GM23338 (cell line): Measurements from ENCODE around the gene MAD1L1. TPM values are rescaled to one million over a fixed set of nuclear protein-coding genes. Genes with fewer than 3 reads are reported as not detected.

ENCODE experiments used
- ATAC-seq: fragments of 200-7000 bp; cut with Tn5 transposase; 3 replicates; pipeline ENCODE4 v1.9.1; 2020
- DNase-seq: peaks from one replicate; pipeline ENCODE4 v3.0.0-alpha.2; 2015; ENCODE audit warnings: low spot score
- H2AFZ ChIP-seq: fragments of 200-600 bp; sonication (generic); 2 replicates; pipeline ENCODE4 v1.8.0; 2016; ENCODE audit warnings: antibody characterized with exemption, mild to moderate bottlenecking, moderate library complexity
- H3F3A ChIP-seq: fragments of 200-600 bp; sonication (generic); replicated peaks from 2 replicates; pipeline ENCODE4 v1.8.0; 2017; ENCODE audit warnings: antibody characterized with exemption, mixed run types, low read depth
- H3K27ac ChIP-seq: fragments of 200-600 bp; sonication (generic); 2 replicates; pipeline ENCODE4 v1.6.1; 2016; ENCODE audit warnings: low read depth
- H3K27me3 ChIP-seq: fragments of 200-600 bp; sonication (generic); 2 replicates; pipeline ENCODE4 v1.8.0; 2016; ENCODE audit warnings: mild to moderate bottlenecking, mixed run types, moderate library complexity; ENCODE audit not compliant: insufficient read depth
- H3K36me3 ChIP-seq: fragments of 200-600 bp; sonication (generic); 2 replicates; pipeline ENCODE4 v1.8.0; 2016; ENCODE audit warnings: mild to moderate bottlenecking; ENCODE audit not compliant: insufficient read depth
- H3K4me1 ChIP-seq: fragments of 200-600 bp; sonication (generic); 2 replicates; pipeline ENCODE4 v1.8.0; 2016; ENCODE audit warnings: mild to moderate bottlenecking, moderate library complexity; ENCODE audit not compliant: insufficient read depth
- H3K4me2 ChIP-seq: fragments of 200-600 bp; sonication (generic); 2 replicates; pipeline ENCODE4 v1.7.1; 2017; ENCODE audit warnings: mixed run types
- H3K4me3 ChIP-seq: fragments of 200-600 bp; sonication (generic); 2 replicates; pipeline ENCODE4 v1.6.1; 2016; ENCODE audit warnings: mixed run types
- H3K79me2 ChIP-seq: fragments of 200-600 bp; sonication (generic); replicated peaks from 2 replicates; pipeline ENCODE4 v1.8.0; 2017; ENCODE audit warnings: mild to moderate bottlenecking; ENCODE audit not compliant: insufficient read depth
- H3K9me2 ChIP-seq: fragments of 200-600 bp; sonication (generic); 2 replicates; pipeline ENCODE4 v1.8.0; 2017; ENCODE audit not compliant: insufficient read depth
- H4K20me1 ChIP-seq: fragments of 200-600 bp; sonication (generic); replicated peaks from 2 replicates; pipeline ENCODE4 v1.8.0; 2017; ENCODE audit warnings: mild to moderate bottlenecking; ENCODE audit not compliant: insufficient read depth
- H3K27ac Mint-ChIP-seq: 2 replicates; pipeline ENCODE4 v1.8.0; 2020; ENCODE audit warnings: inconsistent platforms, mild to moderate bottlenecking, moderate library complexity, mixed read lengths
- H3K27me3 Mint-ChIP-seq: 3 replicates; pipeline ENCODE4 v1.8.0; 2022; ENCODE audit warnings: low read depth, mild to moderate bottlenecking, moderate library complexity, mixed read lengths, inconsistent platforms; ENCODE audit not compliant: insufficient read depth, poor library complexity
- H3K36me3 Mint-ChIP-seq: 3 replicates; pipeline ENCODE4 v1.8.0; 2021; ENCODE audit warnings: low read depth, mild to moderate bottlenecking, inconsistent platforms, moderate library complexity, mixed read lengths
- H3K4me1 Mint-ChIP-seq: 3 replicates; pipeline ENCODE4 v1.8.0; 2020; ENCODE audit warnings: mild to moderate bottlenecking, inconsistent platforms, mixed read lengths
- H3K4me3 Mint-ChIP-seq: 3 replicates; pipeline ENCODE4 v1.8.0; 2021; ENCODE audit warnings: moderate library complexity, mild to moderate bottlenecking, inconsistent platforms, mixed read lengths
- H3K9me3 Mint-ChIP-seq: 3 replicates; pipeline ENCODE4 v1.8.0; 2020; ENCODE audit warnings: moderate library complexity, mild to moderate bottlenecking, inconsistent platforms, mixed read lengths
- CREB1 ChIP-seq: fragments of 250-450 bp; sonication (Bioruptor Pico); IDR thresholded peaks from 2 replicates; pipeline ENCODE4 v1.5.0; 2020; ENCODE audit warnings: low read depth, mild to moderate bottlenecking, moderate library complexity
- CTCF ChIP-seq, 2 experiments: fragments of 200-600 bp in 1 of 2; sonication (generic) in 1 of 2; conservative IDR thresholded peaks; 2 replicates each; pipeline versions ENCODE4 v1.5.1 to v1.6.1; 2016 to 2017; ENCODE audit warnings: antibody characterized with exemption in 2 of 2, low read depth in 2 of 2, mild to moderate bottlenecking in 2 of 2, moderate library complexity in 1 of 2
- ETS1 ChIP-seq: IDR thresholded peaks from 2 replicates; pipeline ENCODE4 v1.6.1; 2016; ENCODE audit warnings: antibody characterized with exemption
- EZH2 ChIP-seq: fragments of 200-600 bp; sonication (generic); IDR thresholded peaks from one replicate; pipeline ENCODE4 v1.8.0; 2017; ENCODE audit warnings: antibody characterized with exemption, mild to moderate bottlenecking, low read depth; ENCODE audit not compliant: unreplicated experiment
- EZH2phosphoT487 ChIP-seq: fragments of 200-600 bp; sonication (generic); IDR thresholded peaks from one replicate; pipeline ENCODE4 v1.8.1; 2018; ENCODE audit warnings: antibody characterized with exemption; ENCODE audit not compliant: unreplicated experiment
- POLR2AphosphoS5 ChIP-seq: IDR thresholded peaks from 2 replicates; pipeline ENCODE4 v1.6.1; 2016; ENCODE audit warnings: antibody characterized with exemption, low read depth
- REST ChIP-seq: IDR thresholded peaks from one replicate; pipeline ENCODE4 v1.6.1; 2018; ENCODE audit warnings: antibody characterized with exemption; ENCODE audit not compliant: unreplicated experiment
- STAT1 ChIP-seq: IDR thresholded peaks from one replicate; pipeline ENCODE4 v1.6.1; 2016; ENCODE audit warnings: antibody characterized with exemption; ENCODE audit not compliant: unreplicated experiment
- polyA plus RNA-seq: library from polyadenylated mRNA; unstranded; fragments of >200 nt; fragmentation: Nextera tagmentation; extraction: Ambion mirVana; gene quantifications from 2 replicates; pipeline ENCODE4 v1.2.1, GENCODE V29; 2016
- total RNA-seq: library from RNA; depleted of rRNA; stranded (reverse); fragments of >200 nt; shearing (Covaris generic); gene quantifications from 2 replicates; pipeline ENCODE4 v1.2.3, GENCODE V29; 2014
- TF ChIP-seq, protein P1 (sequence below): fragments of 250-450 bp; sonication (Bioruptor Pico); IDR thresholded peaks from 2 replicates; pipeline ENCODE4 v1.5.0; 2020; ENCODE audit warnings: mild to moderate bottlenecking, moderate library complexity

MAD1L1 gene
- total and polyA plus RNA-seq, 2 experiments from 2014 or later: 40.3 to 59.3 TPM

DNA sequence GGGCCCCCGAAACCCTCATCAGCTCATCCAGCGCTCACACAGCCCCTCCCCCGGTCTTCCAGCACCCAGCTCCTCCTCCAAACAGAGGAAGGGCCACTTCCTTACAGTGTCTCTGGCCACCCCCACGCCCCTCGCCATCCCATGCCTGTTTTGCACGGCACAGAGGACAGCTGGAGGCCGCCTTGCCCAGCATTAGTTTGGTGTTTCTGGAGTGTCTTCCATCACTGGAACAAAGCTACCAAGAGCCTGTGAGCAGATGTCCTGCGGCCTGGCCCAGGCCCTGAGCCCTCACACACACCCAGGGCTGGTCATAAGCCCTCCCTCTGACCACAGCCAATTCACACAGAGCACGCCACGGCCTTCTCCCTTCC lies 82.3 kb downstream of the MAD1L1 start:
- Histone ChIP-seq H3F3A (no peaks in the 10 kb centered on the region), H3K4me2 (no peak overlapping the region), H3K27me3 (no peaks in the 10 kb centered on the region), H3K4me1 (no peaks in the 10 kb centered on the region), H4K20me1 (peaks cover 9% of the 10 kb centered on the region), H3K9me2 (no peaks in the 10 kb centered on the region), H3K36me3 (no peaks in the 10 kb centered on the region), H3K79me2 (peaks cover 22% of the 10 kb centered on the region), H3K27ac (no peak overlapping the region), H2AFZ (no peak overlapping the region), H3K4me3 (no peak overlapping the region)
- Mint-ChIP-seq H3K9me3 (no peaks in the 10 kb centered on the region), H3K36me3 (peaks cover 11% of the 10 kb centered on the region), H3K27ac (no peak overlapping the region; the same call in 1 of the 2 replicates), H3K4me1 (peaks cover 10% of the 10 kb centered on the region), H3K27me3 (peaks cover 8% of the 10 kb centered on the region), H3K4me3 (no peak overlapping the region)
- ATAC-seq: no peak
- TF ChIP-seq REST (no peak), CREB1 (CRISPR knock-in tag) (no peak), POLR2AphosphoS5 (no peak), STAT1 (no peak), CTCF (conservative IDR thresholded peaks at IDR 0.05; ENCODE audit: low read depth in 2 of 2) (no peak), EZH2 (no peak), ETS1 (no peak), EZH2phosphoT487 (no peak)
- TF ChIP-seq, protein P1, sequence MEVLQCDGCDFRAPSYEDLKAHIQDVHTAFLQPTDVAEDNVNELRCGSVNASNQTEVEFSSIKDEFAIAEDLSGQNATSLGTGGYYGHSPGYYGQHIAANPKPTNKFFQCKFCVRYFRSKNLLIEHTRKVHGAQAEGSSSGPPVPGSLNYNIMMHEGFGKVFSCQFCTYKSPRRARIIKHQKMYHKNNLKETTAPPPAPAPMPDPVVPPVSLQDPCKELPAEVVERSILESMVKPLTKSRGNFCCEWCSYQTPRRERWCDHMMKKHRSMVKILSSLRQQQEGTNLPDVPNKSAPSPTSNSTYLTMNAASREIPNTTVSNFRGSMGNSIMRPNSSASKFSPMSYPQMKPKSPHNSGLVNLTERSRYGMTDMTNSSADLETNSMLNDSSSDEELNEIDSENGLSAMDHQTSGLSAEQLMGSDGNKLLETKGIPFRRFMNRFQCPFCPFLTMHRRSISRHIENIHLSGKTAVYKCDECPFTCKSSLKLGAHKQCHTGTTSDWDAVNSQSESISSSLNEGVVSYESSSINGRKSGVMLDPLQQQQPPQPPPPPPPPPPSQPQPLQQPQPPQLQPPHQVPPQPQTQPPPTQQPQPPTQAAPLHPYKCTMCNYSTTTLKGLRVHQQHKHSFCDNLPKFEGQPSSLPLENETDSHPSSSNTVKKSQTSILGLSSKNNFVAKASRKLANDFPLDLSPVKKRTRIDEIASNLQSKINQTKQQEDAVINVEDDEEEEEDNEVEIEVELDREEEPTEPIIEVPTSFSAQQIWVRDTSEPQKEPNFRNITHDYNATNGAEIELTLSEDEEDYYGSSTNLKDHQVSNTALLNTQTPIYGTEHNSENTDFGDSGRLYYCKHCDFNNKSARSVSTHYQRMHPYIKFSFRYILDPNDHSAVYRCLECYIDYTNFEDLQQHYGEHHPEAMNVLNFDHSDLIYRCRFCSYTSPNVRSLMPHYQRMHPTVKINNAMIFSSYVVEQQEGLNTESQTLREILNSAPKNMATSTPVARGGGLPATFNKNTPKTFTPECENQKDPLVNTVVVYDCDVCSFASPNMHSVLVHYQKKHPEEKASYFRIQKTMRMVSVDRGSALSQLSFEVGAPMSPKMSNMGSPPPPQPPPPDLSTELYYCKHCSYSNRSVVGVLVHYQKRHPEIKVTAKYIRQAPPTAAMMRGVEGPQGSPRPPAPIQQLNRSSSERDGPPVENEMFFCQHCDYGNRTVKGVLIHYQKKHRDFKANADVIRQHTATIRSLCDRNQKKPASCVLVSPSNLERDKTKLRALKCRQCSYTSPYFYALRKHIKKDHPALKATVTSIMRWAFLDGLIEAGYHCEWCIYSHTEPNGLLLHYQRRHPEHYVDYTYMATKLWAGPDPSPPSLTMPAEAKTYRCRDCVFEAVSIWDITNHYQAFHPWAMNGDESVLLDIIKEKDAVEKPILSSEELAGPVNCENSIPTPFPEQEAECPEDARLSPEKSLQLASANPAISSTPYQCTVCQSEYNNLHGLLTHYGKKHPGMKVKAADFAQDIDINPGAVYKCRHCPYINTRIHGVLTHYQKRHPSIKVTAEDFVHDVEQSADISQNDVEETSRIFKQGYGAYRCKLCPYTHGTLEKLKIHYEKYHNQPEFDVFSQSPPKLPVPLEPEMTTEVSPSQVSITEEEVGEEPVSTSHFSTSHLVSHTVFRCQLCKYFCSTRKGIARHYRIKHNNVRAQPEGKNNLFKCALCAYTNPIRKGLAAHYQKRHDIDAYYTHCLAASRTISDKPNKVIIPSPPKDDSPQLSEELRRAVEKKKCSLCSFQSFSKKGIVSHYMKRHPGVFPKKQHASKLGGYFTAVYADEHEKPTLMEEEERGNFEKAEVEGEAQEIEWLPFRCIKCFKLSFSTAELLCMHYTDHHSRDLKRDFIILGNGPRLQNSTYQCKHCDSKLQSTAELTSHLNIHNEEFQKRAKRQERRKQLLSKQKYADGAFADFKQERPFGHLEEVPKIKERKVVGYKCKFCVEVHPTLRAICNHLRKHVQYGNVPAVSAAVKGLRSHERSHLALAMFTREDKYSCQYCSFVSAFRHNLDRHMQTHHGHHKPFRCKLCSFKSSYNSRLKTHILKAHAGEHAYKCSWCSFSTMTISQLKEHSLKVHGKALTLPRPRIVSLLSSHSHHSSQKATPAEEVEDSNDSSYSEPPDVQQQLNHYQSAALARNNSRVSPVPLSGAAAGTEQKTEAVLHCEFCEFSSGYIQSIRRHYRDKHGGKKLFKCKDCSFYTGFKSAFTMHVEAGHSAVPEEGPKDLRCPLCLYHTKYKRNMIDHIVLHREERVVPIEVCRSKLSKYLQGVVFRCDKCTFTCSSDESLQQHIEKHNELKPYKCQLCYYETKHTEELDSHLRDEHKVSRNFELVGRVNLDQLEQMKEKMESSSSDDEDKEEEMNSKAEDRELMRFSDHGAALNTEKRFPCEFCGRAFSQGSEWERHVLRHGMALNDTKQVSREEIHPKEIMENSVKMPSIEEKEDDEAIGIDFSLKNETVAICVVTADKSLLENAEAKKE (CRISPR knock-in tag): no peak
- no peak for DNase-seq
